Neuronal stem cell (in vitro differentiated cells): Measurements from ENCODE around the gene IRF6.

Experiments
- DNase-seq: peaks from one replicate; pipeline ENCODE4 v3.0.0-alpha.2; 2013; ENCODE audit warnings: low spot score
- H2AFZ ChIP-seq: one replicate; pipeline ENCODE4 v1.6.1; 2013; ENCODE audit warnings: mild to moderate bottlenecking, low read length, inconsistent platforms
- H2AK5ac ChIP-seq: 2 replicates; pipeline ENCODE4 v1.6.1; 2013; ENCODE audit warnings: low read depth, mild to moderate bottlenecking, inconsistent platforms, low read length, moderate library complexity, mixed read lengths
- H2BK120ac ChIP-seq: 2 replicates; pipeline ENCODE4 v1.6.1; 2013; ENCODE audit warnings: low read depth, mild to moderate bottlenecking, inconsistent platforms, low read length, moderate library complexity, mixed read lengths
- H2BK12ac ChIP-seq: one replicate; pipeline ENCODE4 v1.6.1; 2013; ENCODE audit warnings: low read length, inconsistent platforms
- H2BK15ac ChIP-seq: 2 replicates; pipeline ENCODE4 v1.6.1; 2013; ENCODE audit warnings: mild to moderate bottlenecking, low read length, inconsistent platforms, mixed read lengths
- H2BK5ac ChIP-seq: one replicate; pipeline ENCODE4 v1.6.1; 2013; ENCODE audit warnings: inconsistent platforms, mild to moderate bottlenecking, low read length, moderate library complexity
- H3K14ac ChIP-seq: one replicate; pipeline ENCODE4 v1.6.1; 2013; ENCODE audit warnings: low read length, inconsistent platforms
- H3K18ac ChIP-seq: 2 replicates; pipeline ENCODE4 v1.6.1; 2013; ENCODE audit warnings: low read length, inconsistent platforms
- H3K23ac ChIP-seq: 2 replicates; pipeline ENCODE4 v1.6.1; 2013; ENCODE audit warnings: low read depth, mild to moderate bottlenecking, mixed read lengths, low read length, inconsistent platforms; ENCODE audit not compliant: poor library complexity
- H3K27ac ChIP-seq: replicated peaks from 3 replicates; pipeline ENCODE4 v1.5.1; 2013; ENCODE audit warnings: low read length, inconsistent platforms
- H3K27me3 ChIP-seq, 3 experiments: 2 replicates each; pipeline ENCODE4 v1.6.1; 2013; ENCODE audit warnings: low read length in 3 of 3, mild to moderate bottlenecking in 2 of 3, inconsistent platforms in 1 of 3, low read depth in 1 of 3, mixed read lengths in 1 of 3, moderate library complexity in 1 of 3; ENCODE audit not compliant: control insufficient read depth in 3 of 3, insufficient read depth in 3 of 3
- H3K36me3 ChIP-seq, 2 donors: replicated peaks in 1 of 2; 2 replicates each; pipeline ENCODE4 v1.6.1; 2013; ENCODE audit warnings: low read length in 2 of 2; ENCODE audit not compliant: control insufficient read depth in 2 of 2, insufficient read depth in 2 of 2
- H3K4ac ChIP-seq: 2 replicates; pipeline ENCODE4 v1.6.1; 2013; ENCODE audit warnings: inconsistent platforms, mild to moderate bottlenecking, low read length, moderate library complexity
- H3K4me1 ChIP-seq, 2 donors: 1 replicate in 1 of 2; 2 replicates in 1 of 2; pipeline ENCODE4 v1.6.1; 2013; ENCODE audit warnings: low read length in 2 of 2, low read depth in 1 of 2; ENCODE audit not compliant: control insufficient read depth in 2 of 2, insufficient read depth in 1 of 2
- H3K4me2 ChIP-seq: one replicate; pipeline ENCODE4 v1.6.1; 2013; ENCODE audit warnings: mild to moderate bottlenecking, low read length, inconsistent platforms; ENCODE audit not compliant: insufficient read depth, poor library complexity, severe bottlenecking
- H3K4me3 ChIP-seq, 2 donors: 2 replicates each; pipeline ENCODE4 v1.5.1; 2013; ENCODE audit warnings: low read length in 2 of 2, mild to moderate bottlenecking in 2 of 2, inconsistent platforms in 1 of 2, moderate library complexity in 1 of 2
- H3K79me1 ChIP-seq: one replicate; pipeline ENCODE4 v1.6.1; 2013; ENCODE audit warnings: low read depth, mild to moderate bottlenecking, inconsistent platforms, low read length, moderate library complexity
- H3K9ac ChIP-seq: one replicate; pipeline ENCODE4 v1.6.1; 2013; ENCODE audit warnings: mild to moderate bottlenecking, low read depth, low read length, inconsistent platforms; ENCODE audit not compliant: poor library complexity
- H3K9me3 ChIP-seq, 2 donors: replicated peaks in 1 of 2; 2 replicates each; pipeline versions ENCODE3 to v1.6.1; 2013; ENCODE audit warnings: low read length in 2 of 2, mild to moderate bottlenecking in 2 of 2, inconsistent platforms in 1 of 2, low read depth in 1 of 2, mixed read lengths in 1 of 2, moderate library complexity in 1 of 2; ENCODE audit not compliant: control insufficient read depth in 2 of 2, insufficient read depth in 1 of 2
- H4K8ac ChIP-seq: one replicate; pipeline ENCODE4 v1.6.1; 2013; ENCODE audit warnings: low read depth, mild to moderate bottlenecking, inconsistent platforms, low read length, moderate library complexity
- H4K91ac ChIP-seq: one replicate; pipeline ENCODE4 v1.6.1; 2013; ENCODE audit warnings: low read length, low read depth, mild to moderate bottlenecking, inconsistent platforms; ENCODE audit not compliant: poor library complexity
- WGBS, 2 donors: extraction: QIAGEN DNeasy Blood & Tissue Kit; methylation state at CpG; one replicate each; pipeline ENCODE4 v1.1.7; 2013; ENCODE audit warnings: missing lambda C conversion rate in 2 of 2, mixed read lengths in 1 of 2; ENCODE audit not compliant: insufficient read length in 2 of 2, insufficient replicate concordance in 1 of 2; ENCODE audit errors: extremely low coverage in 2 of 2; 5-methylcytosine and 5-hydroxymethylcytosine counted together

The IRF6 gene

DNA sequence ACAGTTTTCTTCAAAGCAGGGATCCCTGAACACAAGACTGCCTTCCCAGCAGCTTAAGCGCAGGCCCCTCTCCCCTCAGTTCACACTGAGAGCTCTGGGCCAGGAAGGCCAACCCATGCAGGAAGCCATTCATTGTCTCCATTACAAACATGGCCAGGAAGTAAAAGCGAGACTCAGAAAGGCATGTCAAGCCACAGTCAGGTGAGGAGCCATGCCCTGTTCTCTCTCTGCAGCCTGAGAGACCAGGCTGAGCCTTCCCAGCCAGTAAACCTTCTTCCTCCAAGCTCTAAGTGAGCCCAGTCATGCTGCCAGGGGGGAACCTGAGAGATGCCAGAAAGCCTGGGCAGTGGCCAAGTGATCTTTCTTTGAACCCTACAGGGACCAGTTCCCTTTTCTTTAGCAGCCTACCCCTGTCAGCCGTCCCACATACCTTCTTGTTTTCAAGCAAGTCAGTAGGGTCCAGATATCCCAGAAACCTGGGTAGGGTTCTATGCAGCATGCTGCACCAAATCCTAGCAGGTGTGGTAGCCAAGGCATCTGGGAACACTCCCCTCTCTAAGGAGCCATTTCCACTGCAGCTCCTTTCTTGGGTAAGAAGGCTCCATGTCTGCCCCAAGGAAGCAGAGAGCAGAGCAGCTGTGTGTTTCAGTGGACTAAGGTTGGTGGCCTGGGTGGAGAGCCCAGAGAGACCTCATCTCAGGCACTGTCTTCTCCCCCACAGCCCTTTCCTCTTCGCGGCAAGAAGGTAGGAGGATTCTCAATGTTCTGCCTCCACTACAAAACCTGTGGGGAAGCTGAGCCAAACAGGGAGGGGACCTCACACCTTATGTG is 49.1 kb downstream of the IRF6 start:
- no peaks in the 10 kb centered on the region for H3K36me3 ChIP-seq
- no peak for DNase-seq
- H3K4me2 ChIP-seq, result no peak overlapping the region
- no peak overlapping the region for H3K4ac ChIP-seq
- H3K9ac ChIP-seq, result no peak overlapping the region
- H3K27me3 ChIP-seq, result peaks cover 0 to 28% (median 0%) of the 10 kb centered on the region in 3 experiments
- H3K27ac ChIP-seq, result no peak overlapping the region
- H3K9me3 ChIP-seq, result no peaks in the 10 kb centered on the region
- no peak overlapping the region for H2BK120ac ChIP-seq
- H3K23ac ChIP-seq, result no peak overlapping the region
- H3K4me3 ChIP-seq, result no peak overlapping the region
- H2BK5ac ChIP-seq, result no peak overlapping the region
- no peak overlapping the region for H2BK12ac ChIP-seq
- WGBS, 2 donors, result no CpG with 5 or more reads among the region's 5 CpGs
- no peak overlapping the region for H2AK5ac ChIP-seq
- H4K91ac ChIP-seq, result no peak overlapping the region
- H4K8ac ChIP-seq, result no peak overlapping the region
- H3K18ac ChIP-seq, result no peak overlapping the region
- H3K14ac ChIP-seq, result no peak overlapping the region
- no peaks in the 10 kb centered on the region for H3K4me1 ChIP-seq
- no peak overlapping the region for H2BK15ac ChIP-seq
- no peak overlapping the region for H2AFZ ChIP-seq
- H3K79me1 ChIP-seq, result no peaks in the 10 kb centered on the region

DNA sequence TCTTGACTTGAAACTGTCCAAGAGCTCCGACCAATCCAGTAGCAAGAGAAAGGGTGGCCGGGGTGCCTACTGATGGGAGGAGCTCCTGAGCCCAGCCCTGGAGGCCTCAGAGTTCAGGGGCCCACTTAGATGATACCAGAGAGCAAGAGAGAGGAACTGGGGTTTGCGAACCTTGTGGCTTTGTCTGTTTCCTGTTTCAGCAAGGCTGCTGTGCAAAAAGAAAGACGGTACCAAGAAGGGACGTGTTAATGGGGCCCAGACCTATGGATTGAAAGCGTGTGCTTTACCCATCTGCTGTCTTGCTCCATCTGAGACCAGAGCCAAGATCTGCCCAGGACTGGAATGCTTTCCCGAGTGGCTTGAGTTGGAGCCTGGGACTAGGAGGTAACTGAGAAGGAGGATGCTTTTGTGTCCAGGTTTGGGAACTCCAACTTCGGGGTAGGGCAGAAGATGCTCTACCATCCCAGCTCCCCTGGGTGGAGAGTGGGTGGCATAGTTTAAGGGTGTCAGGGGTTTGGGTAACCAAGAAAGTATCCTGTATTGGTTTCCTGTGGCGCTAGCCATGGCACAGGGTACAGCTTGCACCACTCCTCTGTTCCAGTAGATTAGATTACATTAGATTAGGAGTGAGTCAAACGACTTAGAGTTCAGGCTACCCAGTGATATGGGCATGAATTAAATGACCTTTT is 49.9 kb downstream of the IRF6 start, which contains the start of gene TRAF3IP3:
Gene TRAF3IP3 (plus strand): TSS at position 128 of the 689 bp plus-strand sequence. CDS start 3,987 bp downstream, outside the sequence.
- no peak within 1 kb of the TSS for H3K4me3 ChIP-seq
- no peak for DNase-seq
- no CpG with 5 or more reads among the region's 10 CpGs for WGBS, 2 donors

DNA sequence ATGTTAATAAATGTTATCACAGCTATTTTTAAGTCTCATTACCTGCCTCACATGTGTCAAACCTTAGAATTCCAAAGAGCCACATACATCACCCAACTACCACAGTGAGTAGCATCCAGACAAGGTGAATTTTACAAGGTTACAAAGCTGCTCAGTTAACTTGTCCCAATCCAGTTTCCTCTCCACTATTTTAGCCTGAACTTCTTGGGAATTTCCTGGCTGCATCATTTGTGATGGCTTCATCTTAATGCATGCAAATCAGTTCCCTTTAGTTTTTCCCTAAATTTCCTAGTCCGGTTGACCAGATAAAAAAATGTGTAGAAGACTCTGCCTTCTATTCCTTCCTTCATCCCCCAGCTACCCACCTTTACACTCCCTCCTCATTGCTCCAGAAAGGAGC is 50.7 kb downstream of the IRF6 start:
- H3K4me1 ChIP-seq, result no peaks in the 10 kb centered on the region
- no peak overlapping the region for H3K4me3 ChIP-seq
- no peaks in the 10 kb centered on the region for H3K9me3 ChIP-seq
- no peak overlapping the region for H3K4me2 ChIP-seq
- WGBS, 2 donors, result no CpG with 5 or more reads among the region's 1 CpG
- no peak overlapping the region for H2BK12ac ChIP-seq
- no peak overlapping the region for H2BK5ac ChIP-seq
- H3K9ac ChIP-seq, result no peak overlapping the region
- H2BK15ac ChIP-seq, result no peak overlapping the region
- H3K18ac ChIP-seq, result no peak overlapping the region
- H3K23ac ChIP-seq, result no peak overlapping the region
- H4K91ac ChIP-seq, result no peak overlapping the region
- DNase-seq, result no peak
- H3K36me3 ChIP-seq, result no peaks in the 10 kb centered on the region
- no peak overlapping the region for H3K14ac ChIP-seq
- H3K27me3 ChIP-seq, result peaks cover 0 to 19% (median 0%) of the 10 kb centered on the region in 3 experiments
- H2AK5ac ChIP-seq, result no peak overlapping the region
- no peak overlapping the region for H4K8ac ChIP-seq
- no peak overlapping the region for H2BK120ac ChIP-seq
- H3K27ac ChIP-seq, result no peak overlapping the region
- H3K4ac ChIP-seq, result no peak overlapping the region
- H3K79me1 ChIP-seq, result no peaks in the 10 kb centered on the region
- no peak overlapping the region for H2AFZ ChIP-seq

More for the DNA sequence above, 49.9 kb downstream of the IRF6 start, which contains the start of gene TRAF3IP3:
- H3K36me3 ChIP-seq, result no peaks in the 10 kb centered on the region
- H2BK12ac ChIP-seq, result no peak within 1 kb of the TSS
- no peak within 1 kb of the TSS for H3K14ac ChIP-seq
- no peak within 1 kb of the TSS for H3K27ac ChIP-seq
- no peak within 1 kb of the TSS for H2BK15ac ChIP-seq
- no peak within 1 kb of the TSS for H3K4me2 ChIP-seq
- H2AK5ac ChIP-seq, result no peak within 1 kb of the TSS
- no peak within 1 kb of the TSS for H3K4ac ChIP-seq
- H4K8ac ChIP-seq, result no peak within 1 kb of the TSS
- H3K23ac ChIP-seq, result no peak within 1 kb of the TSS
- H3K9ac ChIP-seq, result no peak within 1 kb of the TSS
- no peaks in the 10 kb centered on the region for H3K4me1 ChIP-seq
- H3K79me1 ChIP-seq, result no peaks in the 10 kb centered on the region
- H2AFZ ChIP-seq, result no peak within 1 kb of the TSS
- H3K9me3 ChIP-seq, result no peaks in the 10 kb centered on the region
- no peak within 1 kb of the TSS for H2BK5ac ChIP-seq
- no peak within 1 kb of the TSS for H2BK120ac ChIP-seq
- H4K91ac ChIP-seq, result no peak within 1 kb of the TSS
- H3K18ac ChIP-seq, result no peak within 1 kb of the TSS
- H3K27me3 ChIP-seq, result peaks cover 0 to 21% (median 0%) of the 10 kb centered on the region in 3 experiments

DNA sequence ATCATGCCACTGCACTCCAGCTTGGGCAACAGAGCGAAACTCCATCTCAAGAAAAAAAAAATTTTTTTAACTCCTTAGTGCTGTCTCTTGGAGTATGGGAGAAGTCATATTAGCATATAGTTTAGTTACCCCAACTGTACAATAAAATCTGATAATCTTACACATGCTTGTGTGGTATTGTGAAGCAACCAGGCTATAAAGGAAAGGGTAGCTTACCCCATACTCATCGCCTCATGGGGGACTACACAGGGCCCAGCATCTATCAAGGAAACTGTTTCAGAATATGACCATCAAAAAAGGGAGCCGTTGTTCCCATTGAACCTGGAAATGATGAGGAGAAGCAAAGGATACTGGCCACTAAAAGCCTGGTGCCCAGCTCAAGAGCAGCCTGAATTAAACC is 53.1 kb downstream of the IRF6 start:
- no CpG with 5 or more reads among the region's 3 CpGs for WGBS, 2 donors
- no peak overlapping the region for H3K23ac ChIP-seq
- H2AK5ac ChIP-seq, result no peak overlapping the region
- no peak overlapping the region for H3K18ac ChIP-seq
- no peak overlapping the region for H3K4me3 ChIP-seq
- H3K4me2 ChIP-seq, result no peak overlapping the region
- no peak overlapping the region for H2AFZ ChIP-seq
- H3K9ac ChIP-seq, result no peak overlapping the region
- DNase-seq, result no peak
- H3K14ac ChIP-seq, result no peak overlapping the region
- peaks cover 0 to 12% (median 0%) of the 10 kb centered on the region in 3 experiments for H3K27me3 ChIP-seq
- H3K79me1 ChIP-seq, result no peaks in the 10 kb centered on the region
- H3K9me3 ChIP-seq, result no peaks in the 10 kb centered on the region
- H3K4ac ChIP-seq, result no peak overlapping the region
- H2BK15ac ChIP-seq, result no peak overlapping the region
- no peak overlapping the region for H3K27ac ChIP-seq
- H3K36me3 ChIP-seq, result no peaks in the 10 kb centered on the region
- H2BK12ac ChIP-seq, result no peak overlapping the region
- no peak overlapping the region for H4K91ac ChIP-seq
- no peak overlapping the region for H2BK120ac ChIP-seq
- no peak overlapping the region for H4K8ac ChIP-seq
- H3K4me1 ChIP-seq, result peaks cover 0 to 3% of the 10 kb centered on the region in 2 donors
- no peak overlapping the region for H2BK5ac ChIP-seq
